NCI-H2196 treated with DMSO at 0.1 percent for 48 hours (cell line): ENCODE results near the gene KCNQ1OT1.
A peak's percentile ranks its signal among the peaks of the same experiment; 100 is the strongest.

Experiments used
- DNase-seq: peaks from one replicate; lab custom pipeline; 2025; ENCODE audit not compliant: unreplicated experiment; lab: John Stamatoyannopoulos, UW

The KCNQ1OT1 gene

DNA sequence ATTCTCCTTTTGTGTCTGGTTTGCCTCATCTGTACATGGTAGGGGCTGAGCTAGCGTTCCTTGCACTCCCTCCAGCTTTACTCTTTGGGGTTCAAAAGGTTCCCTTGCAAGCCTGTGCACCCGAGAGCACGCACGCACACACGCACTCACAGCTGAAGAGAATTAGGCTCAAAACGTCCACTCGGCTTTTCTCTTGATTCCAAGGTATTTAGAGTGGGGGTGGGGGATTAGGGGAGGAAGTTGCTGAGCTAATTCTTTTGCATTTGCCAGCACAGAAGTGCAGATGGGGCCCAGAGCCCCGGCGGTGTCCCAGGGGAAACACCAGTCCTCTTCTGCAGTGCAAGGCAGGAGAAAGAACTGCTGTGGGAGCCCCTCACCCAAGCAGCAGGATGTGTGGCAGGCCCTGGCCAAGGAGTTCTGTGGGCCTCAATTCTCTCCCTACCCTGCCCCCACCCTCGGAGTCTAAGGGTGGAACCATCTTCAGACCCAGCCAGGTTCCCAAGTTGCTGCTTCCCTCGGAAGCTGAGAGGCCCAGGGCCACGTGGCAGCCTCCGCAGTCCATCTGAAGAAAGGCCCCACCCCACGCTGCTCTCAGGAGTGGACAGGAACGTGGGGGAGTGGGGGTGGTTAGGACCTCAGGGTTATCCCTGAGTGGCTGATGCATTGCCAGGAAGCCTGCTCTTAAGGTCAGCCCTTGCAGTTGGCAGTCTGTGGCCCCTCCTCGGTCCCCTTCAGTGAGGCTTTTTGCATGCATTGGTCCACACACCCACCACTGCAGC is 3.8 kb upstream of the KCNQ1OT1 start:
- no peak for DNase-seq

DNA sequence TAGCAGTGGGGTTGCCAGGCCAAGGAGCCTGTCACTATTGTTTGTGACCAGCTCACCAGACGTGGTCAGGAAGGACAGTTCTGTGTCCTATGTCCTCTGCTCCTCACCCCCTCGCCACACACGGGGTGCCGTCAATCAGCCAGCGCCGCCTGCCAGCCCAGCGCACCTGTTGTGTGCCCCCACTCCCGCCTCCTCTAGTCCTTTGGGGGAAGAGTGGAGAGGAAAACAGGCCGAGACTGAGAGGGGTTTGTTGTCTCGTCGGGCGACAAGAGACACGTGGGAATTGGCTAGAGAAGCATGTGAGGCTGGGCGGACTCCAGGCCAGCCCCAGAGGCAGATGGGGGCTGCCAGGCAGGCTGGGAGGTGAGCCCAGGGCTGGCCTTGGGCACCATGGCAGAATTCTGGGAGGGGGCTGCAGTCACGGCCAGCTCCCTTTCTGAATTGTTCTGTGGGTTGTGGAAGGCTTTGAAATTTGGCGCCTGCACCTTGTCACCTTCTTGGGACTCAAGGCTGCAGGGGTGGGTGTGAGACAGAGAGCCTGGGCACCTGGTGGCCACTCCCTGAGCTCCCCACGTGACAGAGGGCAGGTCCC is 3.1 kb upstream of the KCNQ1OT1 start:
- no peak for DNase-seq

DNA sequence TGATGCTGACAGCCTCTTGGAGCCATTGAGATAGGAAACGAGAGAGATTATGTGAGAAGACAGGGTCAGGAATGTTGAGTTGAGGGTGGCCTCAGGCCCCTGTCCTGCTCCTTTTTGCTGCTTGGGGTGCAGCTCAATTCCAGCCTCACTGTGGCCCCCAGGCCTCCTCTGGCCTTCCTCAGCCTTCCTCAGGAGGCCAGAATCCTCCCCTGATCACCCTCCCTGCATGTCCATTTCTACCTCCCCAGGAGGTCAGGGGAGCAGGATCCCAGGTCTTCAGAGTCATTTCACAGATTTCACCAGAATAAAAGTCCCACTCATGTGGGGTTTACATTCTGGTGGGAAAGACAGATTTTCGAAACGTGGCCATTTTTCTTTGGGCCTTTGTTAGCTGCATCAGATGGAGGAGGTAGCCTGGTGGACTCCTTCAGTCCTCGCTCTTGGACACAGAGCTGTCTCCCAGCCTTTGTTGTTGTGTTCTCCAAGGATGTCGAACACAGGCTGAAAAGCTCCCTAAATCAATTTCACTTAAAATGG is 2.2 kb upstream of the KCNQ1OT1 start:
- DNase-seq: no peak

DNA sequence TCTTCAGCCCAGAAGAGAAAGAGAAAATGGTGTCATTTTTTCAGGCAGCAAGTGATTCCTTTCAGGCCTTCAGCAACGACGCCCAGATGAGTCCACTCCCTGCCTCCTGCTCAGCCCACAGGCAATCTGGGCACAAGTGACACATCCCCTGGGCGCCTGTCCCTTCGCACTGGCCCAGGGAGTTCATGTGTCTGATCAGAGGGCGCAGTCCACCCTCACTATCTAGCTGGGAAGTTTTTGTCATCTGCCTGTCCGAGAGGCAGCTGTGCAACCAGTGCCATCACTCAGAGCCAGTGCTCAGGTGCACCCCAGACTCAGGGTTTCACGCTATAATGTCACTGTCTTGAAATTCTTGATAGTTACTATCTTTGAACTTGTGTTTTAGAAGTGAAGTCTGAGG is 1.4 kb upstream of the KCNQ1OT1 start:
- DNase-seq: no peak

DNA sequence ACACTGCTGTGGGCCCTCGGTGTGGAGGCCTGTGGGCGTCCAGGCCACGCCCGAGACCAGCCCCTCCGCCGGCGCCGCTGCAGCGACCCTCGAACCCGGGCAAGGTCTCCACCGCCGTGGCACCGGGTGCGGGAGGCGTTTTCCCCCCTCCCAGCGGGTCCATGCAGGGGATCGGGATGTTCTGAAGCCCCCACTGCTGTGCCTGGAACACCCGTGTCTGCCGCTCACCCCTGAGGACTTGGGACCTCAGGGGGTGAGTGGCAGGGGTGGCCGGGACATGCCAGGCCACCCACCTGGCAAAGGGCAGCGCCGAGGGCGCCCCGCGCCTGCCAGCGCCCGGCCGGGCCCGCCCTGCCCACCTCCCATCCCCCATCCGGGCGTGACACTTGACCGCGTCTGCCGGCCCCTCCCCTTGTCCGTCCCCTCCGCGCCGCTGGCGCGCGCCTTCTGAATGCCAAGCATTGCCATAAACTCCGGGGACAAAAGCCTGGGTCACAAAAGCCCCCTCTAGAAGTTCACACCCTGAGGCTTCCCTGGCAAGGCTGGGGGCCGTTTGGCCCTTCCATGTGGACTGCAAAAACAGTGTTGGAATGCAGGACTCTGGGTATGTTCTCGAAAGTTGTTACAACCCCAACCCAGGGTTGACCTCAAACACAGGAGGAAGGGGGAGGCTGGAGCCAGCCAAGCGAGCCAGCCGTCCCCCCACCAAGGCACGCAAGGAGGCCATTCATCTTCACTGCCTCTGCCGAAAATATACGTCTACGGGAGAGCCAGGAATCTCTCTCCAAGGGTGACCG is 819 bp upstream of the KCNQ1OT1 start:
- DNase-seq: no peak

DNA sequence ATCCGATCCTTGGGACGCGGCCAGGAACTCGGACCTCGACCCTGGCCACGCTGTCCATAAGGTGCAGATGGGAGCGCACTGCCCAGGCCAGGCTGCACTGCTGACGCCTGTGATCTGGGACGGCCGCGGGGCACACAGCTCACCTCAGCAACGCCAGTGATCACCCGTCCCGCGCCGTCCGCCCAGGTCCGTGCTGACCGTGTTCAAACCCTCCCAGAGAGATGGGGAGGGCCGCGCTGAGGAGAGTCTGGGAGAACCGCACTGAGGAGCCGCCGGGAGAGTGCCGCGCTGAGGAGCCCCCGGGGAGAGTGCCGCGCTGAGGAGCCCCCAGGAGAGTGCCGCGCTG is 636 bp downstream of the KCNQ1OT1 start:
- no peak for DNase-seq

DNA sequence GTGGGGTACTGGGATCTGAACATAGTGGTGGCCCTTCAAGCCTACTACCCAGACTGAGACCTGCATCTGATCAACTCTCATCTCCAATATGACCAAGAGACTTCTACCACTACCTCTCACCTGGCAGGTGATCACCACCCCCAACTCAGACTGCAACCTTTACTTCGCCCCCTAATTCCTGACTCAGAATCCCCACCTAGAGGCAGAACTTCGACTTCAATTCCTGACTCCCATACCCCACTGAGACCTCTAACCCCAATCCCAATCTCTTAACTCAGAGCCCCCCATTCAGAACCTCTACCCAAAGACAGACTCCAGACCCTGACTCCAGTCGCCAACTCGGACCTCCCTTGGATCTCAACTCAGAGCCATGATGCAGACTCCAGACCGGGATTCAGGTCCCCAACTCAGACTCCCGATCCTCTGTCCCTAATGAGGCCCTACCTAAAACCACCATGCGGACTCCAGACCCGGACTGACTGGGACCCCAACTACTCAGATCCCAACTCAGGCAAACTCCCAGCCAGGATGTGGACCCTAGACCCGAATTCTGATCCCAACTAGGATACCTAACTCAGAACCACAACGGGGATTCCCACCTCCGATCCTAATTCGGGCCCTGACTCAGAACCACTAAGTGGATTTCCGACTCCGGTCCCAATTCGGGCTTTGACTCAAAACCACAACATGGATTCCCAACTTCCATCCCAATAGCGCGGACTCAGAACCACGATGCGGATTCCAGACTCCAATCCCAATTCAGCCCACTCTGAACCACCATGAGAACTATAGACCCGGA is 1.2 kb downstream of the KCNQ1OT1 start:
- DNase-seq: no peak

DNA sequence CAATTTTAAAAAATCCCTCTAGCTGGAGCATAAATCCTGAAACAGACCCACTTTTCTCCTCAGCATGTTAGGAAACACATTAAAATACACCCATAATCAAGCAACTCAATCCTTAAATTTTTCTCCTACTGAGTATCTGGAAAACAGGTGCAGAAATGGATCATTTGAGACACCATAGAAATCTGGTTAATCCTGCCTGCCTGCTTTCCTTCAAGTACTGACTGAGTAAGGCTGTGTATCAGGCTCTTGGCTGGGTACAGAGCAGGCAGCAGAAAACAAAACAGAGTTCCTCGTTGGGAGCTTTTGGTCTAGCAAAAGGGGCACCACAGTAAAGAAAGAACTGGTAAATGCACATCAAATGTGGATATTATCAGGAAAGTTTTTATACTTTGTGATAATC is 1.9 kb downstream of the KCNQ1OT1 start:
- DNase-seq: no peak

DNA sequence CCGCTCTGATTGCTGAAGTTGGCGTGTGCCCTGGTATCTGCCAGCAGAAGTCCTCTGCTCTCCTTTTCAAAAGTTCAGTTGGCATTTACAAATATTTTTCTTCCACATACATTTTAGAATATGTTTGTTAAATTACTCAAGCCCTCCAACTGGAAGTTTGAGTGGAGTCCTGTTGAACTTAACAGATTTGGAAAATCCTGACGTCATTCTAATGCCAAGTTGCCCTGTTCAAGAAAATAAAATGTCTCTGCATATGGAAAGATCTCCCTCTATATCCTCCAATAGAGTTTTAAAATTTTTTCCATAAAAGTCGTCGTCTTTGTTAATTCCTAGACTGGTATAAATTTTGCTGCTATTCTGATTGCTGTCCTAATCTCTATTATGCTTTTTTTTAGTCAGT is 3.3 kb downstream of the KCNQ1OT1 start:
- no peak for DNase-seq

DNA sequence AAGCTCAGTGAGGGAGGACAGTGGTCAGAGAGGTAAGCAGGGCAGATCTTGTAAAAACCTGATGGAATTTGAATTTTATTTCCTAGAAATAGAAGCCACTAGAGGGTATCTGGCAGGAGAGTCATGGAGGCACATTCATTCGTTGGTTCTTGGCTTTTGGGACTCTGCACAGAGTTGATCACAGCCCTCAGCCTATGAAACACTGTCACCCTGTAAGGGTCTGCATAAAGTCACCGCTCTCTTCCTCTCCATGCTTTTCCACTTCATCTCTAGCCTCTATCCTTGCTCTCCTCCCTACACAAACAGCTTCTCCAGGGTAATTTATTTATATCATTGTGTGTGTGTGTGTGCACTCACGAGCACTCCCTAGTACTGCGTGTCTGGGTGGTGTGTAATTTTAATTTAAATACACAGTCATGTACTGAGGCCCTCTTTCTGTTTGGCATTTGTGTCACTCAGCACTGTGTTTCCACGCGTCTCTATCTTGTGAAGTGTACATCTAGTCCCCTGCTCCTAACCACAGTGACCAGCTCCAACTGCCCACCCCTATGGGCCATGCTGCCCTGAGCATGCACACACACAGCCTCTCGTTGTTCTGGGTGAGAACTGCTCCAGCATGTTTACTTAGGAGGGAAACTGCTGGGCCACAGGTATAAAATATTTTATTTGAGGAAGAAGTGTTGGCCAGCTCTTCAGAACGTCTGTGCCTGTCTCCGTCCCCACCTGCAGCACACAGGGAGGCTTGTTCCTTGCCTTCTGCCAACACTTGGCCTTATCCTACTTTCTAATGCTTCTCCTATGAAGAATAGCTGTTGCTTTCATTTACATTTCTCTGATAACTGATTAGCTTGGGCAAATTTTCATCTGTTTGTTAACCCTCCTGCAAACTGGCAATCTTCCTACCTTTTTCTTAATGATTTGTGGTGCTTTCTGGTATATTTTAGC is 4.5 kb downstream of the KCNQ1OT1 start:
- no peak for DNase-seq

DNA sequence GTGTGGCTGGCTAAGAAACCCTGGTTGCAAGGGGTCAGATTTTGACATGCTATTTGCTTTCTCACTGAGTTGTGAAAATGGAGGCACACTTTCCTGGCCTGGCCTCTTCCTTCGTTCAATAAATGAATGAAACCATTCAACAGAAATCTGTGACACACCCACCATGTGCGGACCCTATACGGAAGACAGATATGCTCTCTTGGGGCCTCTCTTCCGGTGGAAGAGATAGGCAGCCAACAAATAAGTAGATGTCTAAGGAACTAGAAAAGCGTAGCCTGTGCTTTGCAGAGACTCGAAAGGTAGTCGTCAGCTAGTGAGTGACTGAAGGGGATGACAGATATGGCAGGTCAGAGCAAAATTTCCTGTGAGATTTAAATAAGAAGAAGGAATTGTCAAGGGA is 5.3 kb downstream of the KCNQ1OT1 start:
- no peak for DNase-seq

DNA sequence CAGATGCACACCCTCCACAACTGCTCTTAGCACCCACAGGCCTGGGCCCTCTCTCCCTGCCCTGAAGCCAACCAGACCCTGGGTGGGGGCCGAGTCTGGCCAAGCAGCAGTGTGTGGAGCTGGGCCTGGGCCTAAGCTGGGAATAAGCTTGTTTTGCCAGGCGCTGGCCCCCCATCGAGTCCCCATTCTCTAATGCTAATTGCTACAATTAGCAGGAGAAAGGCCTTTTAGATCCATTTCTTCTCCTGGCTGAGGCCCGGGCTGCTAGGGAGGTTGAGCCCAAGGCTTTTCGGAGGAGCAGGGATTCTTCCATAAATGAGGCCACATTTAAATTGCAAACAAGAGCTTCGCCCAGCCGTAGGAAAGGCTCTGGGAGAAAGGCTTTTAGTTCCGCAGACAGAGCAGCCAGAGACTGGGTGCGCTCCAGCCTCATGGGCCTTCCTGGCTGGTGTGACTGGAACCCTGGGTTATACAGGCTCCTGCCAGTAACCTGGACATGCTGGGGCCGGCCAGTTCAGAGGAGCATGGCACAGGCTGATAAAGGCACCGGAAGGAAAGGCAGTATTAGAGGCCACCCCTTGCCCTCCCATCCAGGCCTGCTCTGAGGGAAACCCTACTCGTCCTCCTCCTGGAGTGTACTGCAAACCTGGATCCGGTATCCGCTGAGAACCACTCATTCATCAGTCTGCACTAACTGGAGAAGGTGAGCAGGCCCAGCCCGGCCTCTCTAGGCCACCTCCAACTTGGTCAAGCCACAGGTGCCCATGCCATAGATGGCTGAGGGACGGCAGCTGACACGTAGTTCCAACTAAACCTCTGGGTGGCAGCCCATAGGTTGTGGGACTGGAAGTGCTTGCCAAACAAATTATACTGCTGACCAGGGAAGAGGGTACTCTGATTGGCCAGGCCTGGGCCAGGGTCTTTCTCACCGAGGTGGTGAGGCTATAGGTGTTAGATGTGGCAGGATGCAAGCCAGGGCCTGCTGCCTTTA is 6.2 kb downstream of the KCNQ1OT1 start:
- no peak for DNase-seq

DNA sequence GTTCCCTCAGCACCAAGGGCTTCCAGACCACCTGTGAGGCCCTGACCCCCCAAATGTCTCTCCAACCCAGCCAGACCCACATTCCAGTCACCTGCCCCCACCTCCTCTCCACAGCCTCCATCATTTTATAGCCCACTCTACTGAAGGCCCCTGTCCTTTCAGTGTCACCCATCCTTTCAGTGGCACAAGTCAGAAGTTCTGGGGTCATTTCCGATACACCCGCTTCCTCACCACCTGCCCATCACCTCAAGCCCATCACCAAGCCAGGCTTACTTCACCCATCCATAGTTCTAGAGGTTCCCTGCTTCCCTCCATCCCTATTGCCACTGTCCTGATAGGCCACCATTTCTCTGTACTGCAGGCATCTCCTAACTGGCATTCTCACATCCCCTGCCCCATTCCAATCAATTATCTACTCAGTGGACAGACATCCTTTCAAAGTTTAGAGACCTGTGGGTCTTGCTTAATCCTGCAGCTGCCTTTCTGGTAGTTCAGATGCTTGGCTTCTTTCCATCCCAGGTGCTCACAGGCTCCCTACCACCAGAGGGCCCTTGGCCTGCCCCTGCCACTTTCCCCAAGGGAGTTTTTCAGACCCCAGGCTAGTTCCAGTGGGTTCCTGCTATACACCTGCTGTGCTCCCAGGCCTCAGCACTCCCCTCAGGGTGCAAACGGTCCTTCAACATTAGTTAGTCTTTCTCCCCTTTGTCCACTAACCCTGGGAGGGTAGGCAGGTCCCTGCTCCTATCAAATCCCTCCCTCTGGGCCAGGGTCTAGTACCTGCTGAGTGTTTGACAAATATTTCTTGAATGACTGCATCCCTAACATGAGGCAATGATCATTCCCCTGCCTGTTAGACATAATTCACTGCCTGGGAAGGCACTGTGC is 7.6 kb downstream of the KCNQ1OT1 start:
- peak; percentile 17 for DNase-seq

DNA sequence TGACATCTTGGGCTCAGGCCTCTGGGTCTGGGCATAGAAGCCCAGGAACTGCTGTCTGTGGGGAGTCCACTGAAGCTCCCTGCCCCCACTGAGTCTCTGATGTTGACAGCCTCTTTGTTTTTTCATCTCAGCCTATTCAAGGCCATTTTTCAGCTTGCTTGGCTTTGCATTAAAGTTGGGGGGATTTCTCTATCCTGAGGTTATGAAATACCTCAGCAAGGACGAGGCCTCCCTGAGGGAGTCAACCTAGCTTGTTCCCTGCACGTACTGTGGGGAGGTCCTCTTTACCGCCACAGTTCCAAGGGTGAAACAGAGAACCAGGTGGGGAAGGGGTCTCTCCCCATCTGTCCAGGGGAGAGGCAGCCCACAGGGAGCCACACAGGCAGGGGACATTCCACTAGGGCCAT is 8.4 kb downstream of the KCNQ1OT1 start:
- DNase-seq: no peak

DNA sequence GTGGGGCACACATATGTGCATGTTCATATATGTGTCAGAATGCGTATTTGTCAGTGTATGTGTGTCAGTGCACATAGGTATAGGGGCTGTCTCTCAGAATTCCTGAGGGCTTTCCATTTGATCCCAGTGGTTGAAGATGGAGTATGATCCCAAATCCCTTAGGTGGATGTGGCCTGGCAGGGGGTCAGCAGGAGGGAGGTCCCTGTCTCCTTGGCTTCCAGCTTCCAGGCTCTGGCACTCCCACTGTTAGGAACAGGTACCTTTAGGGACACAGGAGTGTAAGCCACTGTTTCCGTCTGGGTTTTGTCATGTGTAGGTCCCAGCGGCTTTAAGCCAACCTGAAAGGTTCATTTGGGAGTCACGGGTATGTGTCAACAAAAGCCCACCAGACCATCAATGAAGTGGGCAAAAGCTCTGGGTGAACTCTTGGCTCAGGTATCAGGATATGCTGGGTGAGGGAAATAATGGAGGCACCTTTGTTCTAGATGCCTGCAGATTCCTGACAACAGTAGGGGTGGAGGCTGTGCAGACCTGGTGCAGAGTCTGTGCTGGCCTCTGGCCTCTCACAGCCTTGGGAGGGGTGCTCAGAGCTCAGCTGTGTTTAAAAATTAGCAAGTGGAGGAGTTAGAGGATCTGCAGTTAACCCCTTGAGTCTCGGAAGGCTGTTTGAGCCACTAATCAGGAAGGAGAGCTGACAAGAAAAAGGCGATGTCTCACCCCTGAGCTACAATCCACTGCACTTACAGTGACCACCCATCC is 9.0 kb downstream of the KCNQ1OT1 start:
- no peak for DNase-seq

DNA sequence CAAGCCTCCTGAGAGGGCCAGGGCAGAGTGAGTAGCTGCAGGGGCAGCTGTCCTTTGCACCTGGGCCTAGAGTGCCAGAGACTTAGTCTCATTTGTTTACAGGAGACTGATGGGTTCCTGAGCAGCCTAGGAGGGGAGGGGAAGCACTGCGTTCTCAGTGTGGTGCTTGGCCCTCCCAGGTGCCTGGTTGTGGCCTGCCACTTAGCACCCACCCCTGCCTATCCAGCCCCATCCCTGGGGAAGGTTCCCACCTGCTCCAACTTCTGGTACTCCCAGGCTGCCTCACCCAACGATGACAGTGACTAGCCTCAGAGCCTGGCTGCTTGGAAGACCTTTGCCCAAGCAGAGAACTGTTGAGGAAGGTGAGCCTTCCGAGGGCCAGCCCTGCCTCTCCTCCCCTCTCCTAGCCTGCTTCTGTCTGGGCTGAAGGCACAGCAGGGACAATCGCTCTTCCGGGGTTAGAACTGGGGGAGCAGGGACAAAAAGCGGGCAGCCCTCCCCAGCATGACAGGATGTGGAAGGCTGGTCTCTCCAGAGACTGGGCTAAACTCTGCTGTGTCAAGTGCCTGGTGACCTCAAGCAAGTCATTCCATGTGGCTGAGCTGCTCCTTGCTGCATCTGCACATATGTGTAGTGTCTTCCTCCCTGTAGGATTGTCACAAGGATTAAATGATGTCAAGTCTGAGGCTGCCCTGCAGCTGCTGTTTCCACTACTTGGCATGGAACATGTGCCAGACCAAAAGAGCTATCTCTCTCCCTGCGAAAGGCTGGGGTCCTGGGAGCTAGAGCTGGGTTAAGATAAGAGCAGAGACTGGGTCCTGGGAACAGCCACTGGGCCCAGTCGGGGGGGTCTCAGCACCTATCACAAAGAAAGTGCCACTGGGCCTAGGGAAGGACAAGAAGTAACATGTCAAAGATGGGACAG is 9.9 kb downstream of the KCNQ1OT1 start:
- peak; percentile 4 for DNase-seq
